SH-SY5Y (cell line): ENCODE data around the gene PEX16.

Experiments used
- GATA2 ChIP-seq: IDR thresholded peaks from 2 replicates; pipeline ENCODE4 v1.6.1; 2011; ENCODE audit warnings: mild to moderate bottlenecking, low read depth, low read length
- GATA3 ChIP-seq: IDR thresholded peaks from 2 replicates; pipeline ENCODE4 v1.6.1; 2011; ENCODE audit warnings: low read depth, mild to moderate bottlenecking, low read length, moderate library complexity

DNA sequence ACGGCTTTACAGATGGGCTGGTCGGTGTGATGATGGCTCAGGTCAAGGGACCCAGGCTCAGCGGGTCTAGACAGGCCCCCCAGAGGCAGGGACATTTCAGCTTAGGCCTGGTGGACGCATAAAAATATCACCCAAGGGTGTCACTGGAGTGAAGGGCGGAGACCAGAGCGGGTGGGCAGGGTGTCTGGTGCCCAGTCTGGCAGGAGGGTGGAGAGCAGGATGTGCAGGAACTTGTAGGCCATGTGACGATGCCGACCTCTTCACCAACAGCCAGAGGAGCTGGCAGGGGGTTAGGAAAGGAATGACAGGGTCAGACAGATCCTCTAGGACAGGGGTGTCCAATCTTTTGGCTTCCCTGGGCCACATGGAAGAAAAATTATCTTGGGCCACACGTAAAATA is 27.7 kb downstream of the PEX16 start:
- no peak for TF ChIP-seq GATA3
- no peak for TF ChIP-seq GATA2
